Muscle layer of duodenum (tissue), 2 donors: ENCODE results near the gene CDC42BPB.

Experiments used
- H3K27ac ChIP-seq: one replicate; pipeline ENCODE4 v1.7.0; 2013; ENCODE audit warnings: mild to moderate bottlenecking, low read length
- H3K27me3 ChIP-seq: one replicate; pipeline ENCODE4 v1.7.0; 2013; ENCODE audit warnings: low read depth, mild to moderate bottlenecking, control low read depth, low read length
- H3K36me3 ChIP-seq, 2 donors: one replicate each; pipeline ENCODE4 v1.7.0; 2013; ENCODE audit warnings: low read length in 2 of 2, control low read depth in 1 of 2, mild to moderate bottlenecking in 1 of 2; ENCODE audit not compliant: insufficient read depth in 2 of 2, control insufficient read depth in 1 of 2
- H3K4me1 ChIP-seq, 2 donors: one replicate each; pipeline ENCODE4 v1.7.0; 2013; ENCODE audit warnings: low read length in 2 of 2, mild to moderate bottlenecking in 2 of 2, control low read depth in 1 of 2, moderate library complexity in 1 of 2; ENCODE audit not compliant: insufficient read depth in 2 of 2, control insufficient read depth in 1 of 2
- H3K4me3 ChIP-seq, 2 donors: one replicate each; pipeline ENCODE4 v1.7.0; 2013; ENCODE audit warnings: low read length in 2 of 2, low read depth in 1 of 2, mild to moderate bottlenecking in 1 of 2
- H3K9me3 ChIP-seq, 2 donors: one replicate each; pipeline ENCODE4 v1.7.0; 2013; ENCODE audit warnings: low read length in 2 of 2, control low read depth in 1 of 2, mild to moderate bottlenecking in 1 of 2; ENCODE audit not compliant: control insufficient read depth in 1 of 2
- donor health status: healthy.

CDC42BPB gene

GRCh38 chr14:102943454-102943853 lies 113.9 kb downstream of the CDC42BPB start:
- peaks cover 0 to 19% of the 10 kb centered on the region in 2 donors for H3K4me1 ChIP-seq
- H3K27ac ChIP-seq: no peak overlapping the region
- no peak overlapping the region for H3K4me3 ChIP-seq
- peaks cover 39 to 87% of the 10 kb centered on the region in 2 donors for H3K36me3 ChIP-seq
- H3K9me3 ChIP-seq: no peaks in the 10 kb centered on the region
- no peaks in the 10 kb centered on the region for H3K27me3 ChIP-seq

GRCh38 chr14:102942069-102942468 lies 115.3 kb downstream of the CDC42BPB start:
- Histone ChIP-seq H3K36me3 (peaks cover 44 to 92% of the 10 kb centered on the region in 2 donors), H3K27me3 (no peaks in the 10 kb centered on the region), H3K9me3 (no peaks in the 10 kb centered on the region), H3K27ac (no peak overlapping the region), H3K4me3 (no peak overlapping the region), H3K4me1 (peaks cover 0 to 19% of the 10 kb centered on the region in 2 donors)

DNA sequence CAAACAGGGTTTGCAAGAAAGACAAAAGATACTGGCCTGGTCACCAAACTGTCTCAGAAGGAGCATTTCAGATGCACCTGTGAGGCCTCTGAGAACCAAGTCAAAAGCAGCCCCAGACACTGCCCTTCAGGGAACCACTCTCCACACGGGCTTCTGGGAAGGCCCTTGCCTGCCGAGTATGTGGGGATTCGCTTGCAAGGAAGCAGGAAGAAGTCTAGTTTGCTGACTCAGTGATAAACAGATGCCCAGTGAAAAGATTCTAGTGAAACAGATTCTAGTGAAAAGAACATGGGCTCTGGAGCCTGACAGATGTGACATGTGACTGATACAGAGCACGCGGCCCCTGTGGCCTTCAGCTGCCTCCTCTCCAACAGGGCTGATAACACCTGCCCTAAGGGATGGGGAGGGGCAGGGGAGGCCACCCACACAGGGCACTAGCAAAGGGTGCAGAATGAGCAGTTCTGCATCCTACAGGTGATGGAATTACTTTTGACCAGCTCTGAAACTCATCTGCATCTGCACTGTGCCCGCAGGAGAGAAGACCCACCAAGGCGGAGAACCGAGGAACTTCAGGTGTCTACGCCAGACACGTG lies 115.8 kb downstream of the CDC42BPB start:
- Histone ChIP-seq H3K36me3 (peaks cover 42 to 87% of the 10 kb centered on the region in 2 donors), H3K27ac (no peak overlapping the region), H3K9me3 (no peaks in the 10 kb centered on the region), H3K4me3 (no peak overlapping the region), H3K4me1 (peaks cover 0 to 19% of the 10 kb centered on the region in 2 donors), H3K27me3 (no peaks in the 10 kb centered on the region)

DNA sequence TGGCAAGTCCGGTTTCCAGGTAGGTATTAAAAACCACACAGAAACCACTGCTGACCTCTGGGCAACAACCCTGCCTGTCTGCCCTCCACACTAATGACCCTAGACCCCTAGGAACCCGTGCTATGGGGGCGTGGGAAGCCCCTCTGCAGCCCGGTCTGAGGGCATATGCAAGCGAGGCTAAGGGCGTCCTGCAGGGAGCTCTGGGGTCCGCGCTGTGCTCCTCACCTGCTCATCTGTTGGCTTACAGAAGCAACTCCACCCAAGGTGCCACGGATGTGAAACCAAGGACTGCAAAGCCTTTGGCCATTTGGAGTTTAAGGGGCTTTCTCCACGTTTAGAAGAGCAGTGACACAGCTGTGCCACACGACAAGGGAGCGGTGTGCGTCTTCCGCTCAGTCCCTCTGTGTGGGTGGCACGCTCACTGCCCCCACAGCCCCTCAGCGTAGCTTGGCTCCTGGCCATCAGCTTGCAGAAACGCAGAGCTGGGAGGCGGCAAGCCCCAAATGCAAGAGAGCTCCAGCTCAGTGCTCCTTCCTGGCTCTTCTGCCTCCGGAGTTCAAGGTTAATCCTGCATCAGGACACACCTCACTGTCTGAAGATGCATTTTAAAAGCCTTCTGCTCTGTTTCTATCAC lies 116.5 kb downstream of the CDC42BPB start:
- peaks cover 0 to 19% of the 10 kb centered on the region in 2 donors for H3K4me1 ChIP-seq
- no peak overlapping the region for H3K4me3 ChIP-seq
- H3K27ac ChIP-seq: no peak overlapping the region
- no peaks in the 10 kb centered on the region for H3K9me3 ChIP-seq
- peaks cover 42 to 86% of the 10 kb centered on the region in 2 donors for H3K36me3 ChIP-seq
- no peaks in the 10 kb centered on the region for H3K27me3 ChIP-seq

- Histone ChIP-seq H3K9me3 (no peaks in the 10 kb centered on the region), H3K4me3 (no peak overlapping the region), H3K4me1 (peaks cover 0 to 19% of the 10 kb centered on the region in 2 donors), H3K27ac (no peak overlapping the region), H3K27me3 (no peaks in the 10 kb centered on the region), H3K36me3 (peaks cover 34 to 79% of the 10 kb centered on the region in 2 donors)
Measured at GRCh38 chr14:102939820-102940561, 117.4 kb downstream of the CDC42BPB start.

DNA sequence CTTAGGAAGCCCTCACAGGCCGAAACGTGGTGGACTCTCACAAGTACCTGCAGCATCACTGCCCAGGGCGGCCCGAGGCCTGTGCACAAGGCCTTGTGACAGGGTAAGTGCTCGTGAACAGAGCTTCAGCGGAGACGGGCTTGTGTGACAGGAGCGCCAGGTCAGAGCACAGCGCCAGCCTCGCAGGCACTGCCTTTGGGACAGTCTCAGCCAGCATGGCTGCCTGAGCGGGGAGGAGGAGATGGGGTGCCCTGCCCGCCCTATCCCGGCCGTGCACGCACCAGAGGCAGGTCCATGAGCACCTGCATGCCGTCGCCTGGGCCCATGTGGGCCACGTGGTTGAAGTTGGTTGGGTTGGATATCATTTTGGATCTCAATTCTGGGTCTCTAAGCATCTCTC lies 118.0 kb downstream of the CDC42BPB start:
- peaks cover 34 to 72% of the 10 kb centered on the region in 2 donors for H3K36me3 ChIP-seq
- no peak overlapping the region for H3K4me3 ChIP-seq
- no peak overlapping the region for H3K27ac ChIP-seq
- H3K27me3 ChIP-seq: no peaks in the 10 kb centered on the region
- peaks cover 0 to 19% of the 10 kb centered on the region in 2 donors for H3K4me1 ChIP-seq
- no peaks in the 10 kb centered on the region for H3K9me3 ChIP-seq

DNA sequence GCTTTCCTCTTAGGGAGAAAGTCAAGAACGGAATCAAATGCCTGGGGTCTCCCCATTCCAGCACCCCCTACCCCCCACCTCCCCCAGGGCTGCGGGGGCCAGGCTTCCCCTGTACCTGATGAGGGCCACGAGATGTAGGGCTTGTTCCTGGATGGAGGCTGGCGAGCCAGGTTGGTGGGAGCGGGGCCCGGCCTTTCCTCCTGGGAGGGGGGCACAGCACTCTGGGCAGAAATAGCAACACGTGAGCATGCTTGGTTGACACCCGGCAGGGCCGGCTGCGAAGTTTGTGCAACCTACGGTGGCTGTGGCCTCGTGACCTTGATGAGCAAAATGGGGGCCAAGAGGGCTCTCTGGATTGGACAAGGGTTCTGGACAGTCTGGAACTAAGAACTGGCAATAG lies 119.2 kb downstream of the CDC42BPB start:
- H3K27ac ChIP-seq: no peak overlapping the region
- no peak overlapping the region for H3K4me3 ChIP-seq
- no peaks in the 10 kb centered on the region for H3K27me3 ChIP-seq
- H3K4me1 ChIP-seq: peaks cover 0 to 19% of the 10 kb centered on the region in 2 donors
- H3K36me3 ChIP-seq: peaks cover 26 to 69% of the 10 kb centered on the region in 2 donors
- H3K9me3 ChIP-seq: no peaks in the 10 kb centered on the region

DNA sequence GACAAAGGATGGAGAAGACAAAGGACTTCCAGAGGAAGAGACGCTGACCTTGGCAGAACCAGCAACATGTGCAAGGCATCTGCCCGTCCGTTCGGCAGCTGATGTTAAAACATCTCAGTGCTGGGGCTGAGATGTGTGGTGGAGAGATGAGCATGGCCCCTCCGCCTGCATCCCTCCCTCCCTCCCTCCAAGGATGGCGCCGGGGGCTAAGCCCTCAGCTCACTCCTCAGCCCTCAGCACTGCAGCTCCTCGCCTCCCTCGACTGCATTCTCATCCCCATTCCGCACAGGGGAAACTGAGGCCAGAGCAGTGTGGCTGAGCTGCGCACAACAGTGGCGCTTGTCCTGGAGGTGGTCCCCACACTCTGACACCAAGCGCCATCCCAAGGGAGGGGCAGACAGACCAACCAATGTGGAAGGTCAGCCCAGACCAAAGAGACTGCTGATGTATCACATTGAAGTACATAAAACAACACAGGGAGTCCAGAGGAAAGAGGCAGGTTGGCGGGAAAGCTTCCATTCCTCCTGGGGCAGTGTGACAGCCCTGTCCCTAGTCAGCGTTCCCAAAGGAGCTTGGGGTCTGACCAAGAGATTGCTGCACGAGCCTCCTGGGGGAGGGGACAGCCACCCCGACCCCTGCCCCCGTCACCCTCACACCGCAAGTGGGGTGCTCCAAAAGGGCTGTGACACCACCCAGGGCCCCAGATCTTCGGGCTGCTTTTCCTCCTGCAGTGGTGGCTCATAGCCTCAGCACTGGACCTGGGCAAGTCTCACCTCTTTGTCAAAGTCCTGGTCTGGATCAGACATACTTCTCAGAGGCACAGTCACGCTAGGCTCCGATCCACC lies 119.8 kb downstream of the CDC42BPB start:
- H3K9me3 ChIP-seq: no peaks in the 10 kb centered on the region
- no peaks in the 10 kb centered on the region for H3K27me3 ChIP-seq
- H3K4me3 ChIP-seq: no peak overlapping the region
- peaks cover 0 to 19% of the 10 kb centered on the region in 2 donors for H3K4me1 ChIP-seq
- peaks cover 27 to 68% of the 10 kb centered on the region in 2 donors for H3K36me3 ChIP-seq
- no peak overlapping the region for H3K27ac ChIP-seq

DNA sequence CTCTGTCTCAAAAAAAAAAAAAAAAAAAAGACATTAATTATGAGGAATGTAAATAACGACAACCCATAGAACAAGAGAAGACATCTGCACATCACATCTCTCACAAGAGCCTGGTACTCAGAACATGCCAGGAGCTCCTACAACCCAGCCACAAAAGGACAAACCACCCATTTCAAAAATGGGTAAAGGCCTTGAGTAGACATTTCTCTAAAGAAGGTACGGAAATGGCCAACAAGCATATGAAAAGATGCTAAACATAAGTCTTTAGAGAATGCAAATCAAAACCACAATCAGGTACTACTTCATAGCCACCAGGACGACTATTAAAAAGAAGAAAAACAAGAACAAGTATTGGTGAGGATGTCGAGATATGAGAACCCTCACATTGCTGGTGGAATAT lies 121.6 kb downstream of the CDC42BPB start:
- peaks cover 19 to 50% of the 10 kb centered on the region in 2 donors for H3K36me3 ChIP-seq
- no peaks in the 10 kb centered on the region for H3K9me3 ChIP-seq
- no peak overlapping the region for H3K4me3 ChIP-seq
- no peak overlapping the region for H3K27ac ChIP-seq
- H3K27me3 ChIP-seq: no peaks in the 10 kb centered on the region
- H3K4me1 ChIP-seq: peaks cover 0 to 6% of the 10 kb centered on the region in 2 donors

DNA sequence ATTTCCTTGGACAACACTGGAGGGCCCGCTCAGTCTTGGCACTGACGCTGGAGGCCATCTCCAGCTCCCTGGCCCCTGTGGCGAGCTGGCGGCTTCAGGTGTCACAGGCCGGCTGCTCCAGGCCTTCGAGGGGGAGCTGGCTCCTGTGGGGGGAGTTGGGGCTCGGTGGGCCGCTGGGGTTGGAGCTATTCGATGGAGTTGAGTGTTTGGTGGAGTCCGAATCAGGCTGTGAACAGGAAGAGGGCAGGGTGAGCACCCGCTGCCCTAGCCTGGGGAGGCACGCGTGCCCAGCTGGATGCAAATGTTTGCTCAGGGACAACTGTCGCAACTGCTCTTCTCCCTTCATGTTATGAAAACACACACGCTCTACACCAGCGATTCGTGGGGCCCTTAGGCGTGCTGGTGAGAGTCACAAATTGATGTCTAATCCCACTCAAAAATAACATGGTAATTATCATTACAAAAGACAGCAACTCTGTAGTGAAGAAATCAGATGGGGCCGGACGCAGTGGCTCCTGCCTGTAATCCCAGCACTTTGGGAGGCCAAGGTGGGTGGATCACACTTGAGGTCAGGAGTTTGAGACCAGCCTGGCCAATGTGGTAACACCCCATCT lies 123.6 kb downstream of the CDC42BPB start:
- peaks cover 0 to 19% of the 10 kb centered on the region in 2 donors for H3K4me1 ChIP-seq
- H3K27me3 ChIP-seq: peaks cover 8% of the 10 kb centered on the region
- H3K27ac ChIP-seq: no peak overlapping the region
- H3K9me3 ChIP-seq: no peaks in the 10 kb centered on the region
- peaks cover 19 to 34% of the 10 kb centered on the region in 2 donors for H3K36me3 ChIP-seq
- no peak overlapping the region for H3K4me3 ChIP-seq
